ENCODE data around the gene CEBPB.

- TF ChIP-seq, protein P1, sequence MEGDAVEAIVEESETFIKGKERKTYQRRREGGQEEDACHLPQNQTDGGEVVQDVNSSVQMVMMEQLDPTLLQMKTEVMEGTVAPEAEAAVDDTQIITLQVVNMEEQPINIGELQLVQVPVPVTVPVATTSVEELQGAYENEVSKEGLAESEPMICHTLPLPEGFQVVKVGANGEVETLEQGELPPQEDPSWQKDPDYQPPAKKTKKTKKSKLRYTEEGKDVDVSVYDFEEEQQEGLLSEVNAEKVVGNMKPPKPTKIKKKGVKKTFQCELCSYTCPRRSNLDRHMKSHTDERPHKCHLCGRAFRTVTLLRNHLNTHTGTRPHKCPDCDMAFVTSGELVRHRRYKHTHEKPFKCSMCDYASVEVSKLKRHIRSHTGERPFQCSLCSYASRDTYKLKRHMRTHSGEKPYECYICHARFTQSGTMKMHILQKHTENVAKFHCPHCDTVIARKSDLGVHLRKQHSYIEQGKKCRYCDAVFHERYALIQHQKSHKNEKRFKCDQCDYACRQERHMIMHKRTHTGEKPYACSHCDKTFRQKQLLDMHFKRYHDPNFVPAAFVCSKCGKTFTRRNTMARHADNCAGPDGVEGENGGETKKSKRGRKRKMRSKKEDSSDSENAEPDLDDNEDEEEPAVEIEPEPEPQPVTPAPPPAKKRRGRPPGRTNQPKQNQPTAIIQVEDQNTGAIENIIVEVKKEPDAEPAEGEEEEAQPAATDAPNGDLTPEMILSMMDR (IDR thresholded peaks at IDR 0.05; ENCODE audit: low read length): no peak
- no peak for TF ChIP-seq EZH2phosphoT487 (IDR thresholded peaks at IDR 0.05; ENCODE audit: low read length)
- no peak for TF ChIP-seq EZH2 (optimal IDR thresholded peaks at IDR 0.05; ENCODE audit: low read depth, low read length)
These were observed 49.5 kb upstream of the CEBPB start for GRCh38 chr20:50141018-50141675.
